Thyroid gland (tissue), 4 donors: ENCODE results near the gene GPR31.

Experiments used
- CTCF ChIP-seq, 6 experiments: fragments of 200-600 bp in 3 of 6; fragments of 450-650 bp in 3 of 6; sonication (generic) in 3 of 6; IDR thresholded peaks; one replicate each; pipeline ENCODE4 v1.5.1; 2016 to 2019; ENCODE audit warnings: antibody characterized with exemption in 6 of 6, mild to moderate bottlenecking in 2 of 6, inconsistent platforms in 1 of 6, moderate library complexity in 1 of 6
- POLR2A ChIP-seq, 2 donors: fragments of 450-650 bp; IDR thresholded peaks; one replicate each; pipeline ENCODE4 v1.6.1; 2017; ENCODE audit warnings: antibody characterized with exemption in 2 of 2, mild to moderate bottlenecking in 2 of 2, moderate library complexity in 1 of 2

DNA sequence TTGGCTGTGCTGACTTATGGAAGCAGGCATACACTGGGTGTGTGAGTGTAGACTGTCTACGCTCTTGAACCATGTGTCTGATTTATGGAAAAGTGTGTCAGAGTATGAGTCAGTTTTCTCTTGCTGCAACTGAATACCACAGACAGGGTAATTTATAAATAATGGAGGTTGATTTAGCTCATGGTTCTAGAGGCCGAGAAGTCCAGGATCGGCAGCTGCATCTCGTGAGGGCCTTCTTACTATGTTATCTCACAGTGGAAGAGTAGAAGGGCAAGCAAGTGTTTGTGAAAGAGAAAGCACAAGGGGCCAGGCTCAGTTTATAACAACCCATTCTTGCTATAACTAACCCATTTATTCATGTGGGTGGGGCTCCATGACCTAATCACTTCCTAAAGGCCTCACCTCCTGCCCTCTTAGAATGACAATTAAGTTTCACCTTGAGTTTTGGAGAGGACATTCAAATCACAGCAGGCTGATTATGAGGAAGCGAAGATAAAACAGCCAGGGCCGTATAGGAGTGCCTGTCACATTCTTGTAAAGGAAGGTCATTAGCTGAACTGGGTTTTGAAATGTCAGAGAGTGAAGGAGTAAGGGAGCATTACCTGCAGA lies 6.7 kb downstream of the GPR31 start:
- TF ChIP-seq CTCF (IDR thresholded peaks at IDR 0.05) (no peak), POLR2A (IDR thresholded peaks at IDR 0.05) (no peak)
